ENCODE results near the gene SKAP1. TPM values are rescaled to one million over a fixed set of nuclear protein-coding genes. Genes with fewer than 3 reads are reported as not detected.

SKAP1 gene
- total RNA-seq, 4 donors from 2014 or later: 0.33 to 2.1 (median 1.0) TPM

DNA sequence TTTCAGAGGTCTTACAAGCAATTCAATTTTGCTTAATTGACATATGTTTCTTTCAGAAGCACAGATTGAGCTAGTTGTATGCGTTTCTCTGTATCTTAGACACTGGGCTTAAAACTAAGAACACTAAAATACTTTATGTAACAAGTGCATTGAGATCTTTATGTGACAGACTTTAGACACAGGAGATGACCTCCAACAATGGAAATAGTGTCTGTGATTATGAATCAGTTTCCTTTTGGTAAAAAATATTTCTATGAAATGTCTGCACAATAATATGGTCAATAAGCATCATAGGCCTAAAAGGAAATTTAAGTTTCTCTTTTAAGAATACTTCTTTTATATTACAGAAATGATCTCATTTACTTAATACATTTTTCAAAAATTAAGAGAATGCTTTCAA, 153.2 kb downstream of the SKAP1 start:
- TF ChIP-seq POLR2A (IDR thresholded peaks at IDR 0.05): no peak
- TF ChIP-seq, protein P1, sequence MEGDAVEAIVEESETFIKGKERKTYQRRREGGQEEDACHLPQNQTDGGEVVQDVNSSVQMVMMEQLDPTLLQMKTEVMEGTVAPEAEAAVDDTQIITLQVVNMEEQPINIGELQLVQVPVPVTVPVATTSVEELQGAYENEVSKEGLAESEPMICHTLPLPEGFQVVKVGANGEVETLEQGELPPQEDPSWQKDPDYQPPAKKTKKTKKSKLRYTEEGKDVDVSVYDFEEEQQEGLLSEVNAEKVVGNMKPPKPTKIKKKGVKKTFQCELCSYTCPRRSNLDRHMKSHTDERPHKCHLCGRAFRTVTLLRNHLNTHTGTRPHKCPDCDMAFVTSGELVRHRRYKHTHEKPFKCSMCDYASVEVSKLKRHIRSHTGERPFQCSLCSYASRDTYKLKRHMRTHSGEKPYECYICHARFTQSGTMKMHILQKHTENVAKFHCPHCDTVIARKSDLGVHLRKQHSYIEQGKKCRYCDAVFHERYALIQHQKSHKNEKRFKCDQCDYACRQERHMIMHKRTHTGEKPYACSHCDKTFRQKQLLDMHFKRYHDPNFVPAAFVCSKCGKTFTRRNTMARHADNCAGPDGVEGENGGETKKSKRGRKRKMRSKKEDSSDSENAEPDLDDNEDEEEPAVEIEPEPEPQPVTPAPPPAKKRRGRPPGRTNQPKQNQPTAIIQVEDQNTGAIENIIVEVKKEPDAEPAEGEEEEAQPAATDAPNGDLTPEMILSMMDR (IDR thresholded peaks at IDR 0.05): no peak
- H3K36me3 ChIP-seq: no peaks in the 10 kb centered on the region
- no peak for DNase-seq
- no peaks in the 10 kb centered on the region for H3K4me1 ChIP-seq
- no peak overlapping the region for H3K4me3 ChIP-seq (replicated peaks in 1 of 3)
- WGBS, 2 donors: 95 to 97% methylated on average over 1 of the region's 1 CpG
- H3K27ac ChIP-seq: no peak overlapping the region
- peaks cover 9% of the 10 kb centered on the region for H3K27me3 ChIP-seq
- intact Hi-C loops (cut with DNase I): no loop called here
- H3K9me3 ChIP-seq: no peaks in the 10 kb centered on the region

DNA sequence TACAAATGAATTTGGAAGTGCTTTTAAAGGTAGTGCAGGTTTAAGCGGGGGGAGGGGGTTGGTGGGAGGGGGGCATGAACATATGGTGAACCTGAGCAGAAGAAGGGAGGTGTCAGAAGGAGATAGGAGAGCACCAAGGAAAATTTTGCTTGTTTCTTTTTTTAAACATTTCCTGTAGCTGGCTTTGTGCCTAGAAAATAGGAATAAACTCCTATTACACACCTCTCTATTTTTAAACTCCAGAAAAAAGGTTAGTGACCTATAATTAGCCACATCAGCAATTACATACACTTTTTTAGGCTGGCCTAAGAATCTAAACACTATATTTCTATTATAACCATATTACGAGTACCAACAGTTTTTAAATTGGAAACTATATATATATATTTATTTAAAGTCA, 159.1 kb downstream of the SKAP1 start:
- intact Hi-C loops (cut with DNase I): no loop called here
- H3K4me1 ChIP-seq: no peaks in the 10 kb centered on the region
- WGBS, 2 donors: 78 to 83% methylated on average over 2 of the region's 2 CpGs
- DNase-seq: no peak
- no peaks in the 10 kb centered on the region for H3K36me3 ChIP-seq
- H3K4me3 ChIP-seq (replicated peaks in 1 of 3): no peak overlapping the region
- H3K27me3 ChIP-seq: no peaks in the 10 kb centered on the region
- no peak for TF ChIP-seq POLR2A (IDR thresholded peaks at IDR 0.05)
- TF ChIP-seq, protein P1 (IDR thresholded peaks at IDR 0.05): no peak
- H3K9me3 ChIP-seq: no peaks in the 10 kb centered on the region
- no peak overlapping the region for H3K27ac ChIP-seq

DNA sequence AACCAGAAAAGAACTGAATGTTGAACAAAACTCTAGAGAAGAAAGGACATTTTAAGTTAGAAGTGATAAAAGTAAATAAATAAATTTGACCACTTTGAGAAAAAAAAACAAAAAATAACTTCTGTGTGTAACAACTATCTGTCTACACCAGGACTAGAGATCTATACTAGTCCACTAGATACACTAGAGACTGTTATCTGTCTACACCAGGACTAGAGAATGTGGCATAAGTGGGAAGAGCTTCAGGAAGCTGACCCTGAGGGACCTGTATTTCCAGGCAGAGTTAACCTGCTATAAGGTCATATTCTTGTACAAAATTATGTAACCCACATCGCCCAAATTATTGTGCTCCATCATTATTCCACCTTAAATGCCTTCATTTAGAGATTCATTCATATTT, 160.8 kb downstream of the SKAP1 start:
- intact Hi-C loops (cut with DNase I): no loop called here
- H3K27ac ChIP-seq: no peak overlapping the region
- no peak for DNase-seq
- H3K27me3 ChIP-seq: no peaks in the 10 kb centered on the region
- H3K9me3 ChIP-seq: no peaks in the 10 kb centered on the region
- no peak for TF ChIP-seq POLR2A (IDR thresholded peaks at IDR 0.05)
- TF ChIP-seq, protein P1 (IDR thresholded peaks at IDR 0.05): no peak
- H3K36me3 ChIP-seq: no peaks in the 10 kb centered on the region
- no peak overlapping the region for H3K4me3 ChIP-seq (replicated peaks in 1 of 3)
- 93 to 95% methylated on average over 1 of the region's 1 CpG for WGBS, 2 donors
- H3K4me1 ChIP-seq: no peaks in the 10 kb centered on the region

DNA sequence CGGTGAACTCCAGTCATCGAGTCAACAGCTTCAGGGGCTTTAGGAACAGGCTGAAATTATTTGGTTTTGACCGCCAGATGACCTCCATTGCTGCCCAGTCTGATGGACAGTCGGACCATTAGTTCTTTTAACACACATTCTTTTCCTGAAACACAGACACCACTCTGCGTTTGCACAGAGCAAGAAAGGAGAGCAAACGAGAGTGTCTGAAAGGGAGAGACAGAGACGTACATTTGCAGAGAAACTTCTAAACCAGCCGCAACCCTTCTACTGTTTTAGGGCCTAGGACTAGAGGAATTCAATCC, 166.3 kb downstream of the SKAP1 start:
- no peaks in the 10 kb centered on the region for H3K4me1 ChIP-seq
- H3K9me3 ChIP-seq: no peaks in the 10 kb centered on the region
- no peaks in the 10 kb centered on the region for H3K36me3 ChIP-seq
- WGBS, 2 donors: 85 to 87% methylated on average over 8 of the region's 8 CpGs
- H3K27me3 ChIP-seq: no peaks in the 10 kb centered on the region
- H3K4me3 ChIP-seq (replicated peaks in 1 of 3): no peak overlapping the region
- intact Hi-C loops (cut with DNase I): no loop called here
- TF ChIP-seq, protein P1 (IDR thresholded peaks at IDR 0.05): no peak
- TF ChIP-seq POLR2A (IDR thresholded peaks at IDR 0.05): no peak
- no peak for DNase-seq
- no peak overlapping the region for H3K27ac ChIP-seq

DNA sequence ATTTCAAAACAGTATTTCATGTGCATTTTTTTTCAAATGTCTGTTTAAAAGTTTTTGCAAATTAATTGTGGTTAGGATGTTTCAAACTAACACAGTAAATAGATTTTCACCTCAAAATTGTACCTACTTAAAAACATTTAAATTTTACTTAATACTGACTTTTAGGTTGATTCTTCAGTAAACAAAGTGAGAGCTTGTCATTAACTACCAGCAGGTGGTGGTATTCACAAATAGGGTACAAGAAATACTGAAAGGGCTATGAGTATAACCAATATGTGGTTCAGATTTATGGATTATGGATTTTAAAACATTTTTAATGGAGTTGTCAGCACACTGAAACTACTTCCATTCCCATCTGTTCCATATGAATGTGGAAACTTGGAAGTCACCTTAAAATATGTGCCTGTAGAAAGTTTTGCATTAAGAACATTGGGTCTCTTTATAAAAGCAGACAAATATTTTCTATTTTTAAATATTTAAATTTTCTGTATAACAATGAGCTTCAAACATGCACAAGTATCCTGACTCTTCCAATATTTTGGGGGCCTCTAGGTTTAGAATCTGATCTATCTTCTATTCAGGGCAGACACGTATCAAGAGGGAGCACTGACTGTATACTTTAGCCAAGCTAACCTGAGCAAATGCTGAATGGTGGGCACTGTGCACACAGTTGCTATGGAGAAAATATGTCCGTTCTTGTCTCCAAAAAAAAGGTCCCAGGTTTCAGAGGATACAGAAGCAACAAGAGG, 166.9 kb downstream of the SKAP1 start:
- WGBS, 2 donors: 39 to 69% methylated on average over 2 of the region's 2 CpGs
- intact Hi-C loops (cut with DNase I): no loop called here
- TF ChIP-seq, protein P1 (IDR thresholded peaks at IDR 0.05): peak in 2 of 6 experiments; percentile 6 to 35
- TF ChIP-seq POLR2A (IDR thresholded peaks at IDR 0.05): no peak
- H3K9me3 ChIP-seq: no peaks in the 10 kb centered on the region
- no peaks in the 10 kb centered on the region for H3K27me3 ChIP-seq
- H3K27ac ChIP-seq: no peak overlapping the region
- no peak for DNase-seq
- no peaks in the 10 kb centered on the region for H3K4me1 ChIP-seq
- H3K4me3 ChIP-seq (replicated peaks in 1 of 3): no peak overlapping the region
- H3K36me3 ChIP-seq: no peaks in the 10 kb centered on the region

All from thyroid gland (tissue), 4 donors.